A549 treated with RU486 at 1 μM for 4 hours (cell line): ENCODE results near the gene XIST. TPM values are rescaled to one million over a fixed set of nuclear protein-coding genes. Genes with fewer than 3 reads are reported as not detected.

Experiments used
- total RNA-seq: library from RNA; stranded (reverse); fragments of 200-300 nt; extraction: Qiagen RNA extraction; gene quantifications from 5 replicates; pipeline ENCODE4 v1.2.3, GENCODE V29; 2022; ENCODE audit warnings: low read depth

The XIST gene
- total RNA-seq: 0.15 TPM in 1 of 5 replicates, not detected in the others

DNA sequence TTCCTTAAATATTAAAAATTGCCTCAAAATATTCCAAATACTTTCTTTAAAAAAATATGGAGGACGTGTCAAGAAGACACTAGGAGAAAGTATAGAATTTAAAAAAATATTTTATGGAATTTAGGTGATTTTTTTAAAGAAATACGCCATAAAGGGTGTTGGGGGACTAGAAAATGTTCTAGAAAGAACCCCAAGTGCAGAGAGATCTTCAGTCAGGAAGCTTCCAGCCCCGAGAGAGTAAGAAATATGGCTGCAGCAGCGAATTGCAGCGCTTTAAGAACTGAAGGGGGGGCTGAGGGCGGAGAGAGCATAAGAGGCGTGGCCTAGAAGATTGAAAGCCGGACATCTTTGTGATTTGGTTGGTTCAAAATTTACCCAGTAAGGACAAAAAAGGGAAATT lies at the start of gene XIST:
Gene XIST (minus strand): TSS at position 248 of the 400 bp plus-strand sequence.

